PC-9 (cell line): ENCODE data around the gene PELI1.

Experiments used
- CTCF ChIP-seq: fragments of 200-600 bp; sonication (generic); conservative IDR thresholded peaks from 2 replicates; pipeline ENCODE4 v1.6.1; 2017; ENCODE audit warnings: mixed run types, antibody characterized with exemption, mild to moderate bottlenecking, moderate library complexity
- EZH2 ChIP-seq: fragments of 200-600 bp; sonication (generic); IDR thresholded peaks from 2 replicates; pipeline ENCODE4 v1.8.0; 2017; ENCODE audit warnings: antibody characterized with exemption, low read depth

GRCh38 chr2:64157792-64158191 is 13.6 kb upstream of the PELI1 start:
- TF ChIP-seq CTCF (no peak), EZH2 (no peak)
